Esophagus muscularis mucosa (tissue), 4 donors: ENCODE results near the gene IKZF2. TPM values are rescaled to one million over a fixed set of nuclear protein-coding genes. Genes with fewer than 3 reads are reported as not detected.
A peak's percentile ranks its signal among the peaks of the same experiment; 100 is the strongest.

ENCODE experiments used
- DNase-seq: peaks from one replicate; pipeline ENCODE4 v3.0.0-alpha.2; 2017; ENCODE audit errors: extremely low spot score
- H3K27ac ChIP-seq, 4 donors: fragments of 200-600 bp; sonication (generic); replicated peaks in 1 of 4; 1 replicate in 3 of 4; 2 replicates in 1 of 4; pipeline ENCODE4 v1.5.1; 2016 to 2019; ENCODE audit warnings: mild to moderate bottlenecking in 1 of 4
- H3K27me3 ChIP-seq, 4 donors: fragments of 200-600 bp; sonication (generic); one replicate each; pipeline versions ENCODE4 v1.5.1 to v1.6.0; 2016 to 2019
- H3K36me3 ChIP-seq, 4 donors: fragments of 200-600 bp; sonication (generic); one replicate each; pipeline ENCODE4 v1.5.1; 2016 to 2019
- H3K4me1 ChIP-seq, 4 donors: fragments of 200-600 bp; sonication (generic); one replicate each; pipeline ENCODE4 v1.5.1; 2016 to 2019
- H3K4me3 ChIP-seq, 4 donors: fragments of 200-600 bp; sonication (generic); 1 replicate in 2 of 4; 2 replicates in 2 of 4; pipeline ENCODE4 v1.5.1; 2016 to 2019; ENCODE audit warnings: mild to moderate bottlenecking in 4 of 4, moderate library complexity in 1 of 4
- H3K9me3 ChIP-seq, 4 donors: fragments of 200-600 bp; sonication (generic); 1 replicate in 3 of 4; 2 replicates in 1 of 4; pipeline ENCODE4 v1.5.1; 2016 to 2019
- CTCF ChIP-seq, 3 experiments: fragments of 200-600 bp in 2 of 3; fragments of 450-650 bp in 1 of 3; sonication (generic) in 2 of 3; IDR thresholded peaks; one replicate each; pipeline ENCODE4 v1.5.1; 2017 to 2019; ENCODE audit warnings: antibody characterized with exemption in 3 of 3, mild to moderate bottlenecking in 2 of 3, moderate library complexity in 1 of 3
- EP300 ChIP-seq: sonication (generic); formaldehyde crosslinking; IDR thresholded peaks from one replicate; pipeline ENCODE4 v1.6.1; 2017; ENCODE audit warnings: antibody characterized with exemption
- POLR2A ChIP-seq: fragments of 450-650 bp; IDR thresholded peaks from one replicate; pipeline ENCODE4 v1.6.1; 2017; ENCODE audit warnings: antibody characterized with exemption, moderate library complexity, mild to moderate bottlenecking, low read depth
- POLR2AphosphoS5 ChIP-seq, 2 donors: sonication (generic); formaldehyde crosslinking; IDR thresholded peaks; one replicate each; pipeline ENCODE4 v1.6.1; 2017; ENCODE audit warnings: antibody characterized with exemption in 2 of 2
- WGBS: methylation state at CpG from one replicate; pipeline ENCODE4 v1.1.5; 2018; 5-methylcytosine and 5-hydroxymethylcytosine counted together
- intact Hi-C: fragments of 100-400 bp; cut with DNase I; formaldehyde crosslinking; loops from one replicate; pipeline ENCODE4 v1.15.1; 2023
- total RNA-seq, 4 donors: library from RNA; depleted of rRNA; stranded (reverse); fragments of >200 nt; gene quantifications; one replicate each; pipeline versions ENCODE4 v1.1.0 to v1.2.1, GENCODE V29; 2016

The IKZF2 gene
- 10 to 100 TPM in 1 of 4 donors, 1 to 10 TPM in 3; 6.5 to 11.2 (median 8.8) TPM for total RNA-seq

GRCh38 chr2:213151437-213152064 is at the start of gene IKZF2:
TSS of gene IKZF2 (minus strand) at chr2:213151612. CDS start at chr2:213148629, 2,983 bp downstream.
- intact Hi-C loops = loop anchor here (2.0 to 5.0 kb wide), 3 partner anchors 259 to 464 kb away; no protein-coding TSS in a partner anchor
- H3K27ac ChIP-seq = peak within 1 kb of the TSS; percentile 94 to 99 (median 97)
- peaks cover 6 to 32% (median 30%) of the 10 kb centered on the region in 4 donors for H3K4me1 ChIP-seq
- 3% methylated on average over 7 of the region's 87 CpGs for WGBS
- peak; percentile 93 for DNase-seq
- no peaks in the 10 kb centered on the region for H3K27me3 ChIP-seq
- peak within 1 kb of the TSS; percentile 78 to 94 (median 88) for H3K4me3 ChIP-seq
- H3K36me3 ChIP-seq = no peaks in the 10 kb centered on the region
- TF ChIP-seq CTCF (IDR thresholded peaks at IDR 0.05) = no peak
- peak in 1 of 2 donors; percentile 55 for TF ChIP-seq POLR2AphosphoS5 (IDR thresholded peaks at IDR 0.05)
- H3K9me3 ChIP-seq = no peaks in the 10 kb centered on the region

- intact Hi-C loops = no loop called here
- no peak overlapping the region for H3K4me3 ChIP-seq
- H3K27ac ChIP-seq = no peak overlapping the region
- no peak for DNase-seq
- TF ChIP-seq POLR2AphosphoS5 (IDR thresholded peaks at IDR 0.05) (no peak), CTCF (IDR thresholded peaks at IDR 0.05) (no peak), POLR2A (no peak), EP300 (no peak)
- H3K27me3 ChIP-seq = no peaks in the 10 kb centered on the region
- H3K36me3 ChIP-seq = no peaks in the 10 kb centered on the region
- peaks cover 0 to 14% (median 5%) of the 10 kb centered on the region in 4 donors for H3K4me1 ChIP-seq
- no peaks in the 10 kb centered on the region for H3K9me3 ChIP-seq
Observed at GRCh38 chr2:213199871-213200270, 48.5 kb upstream of the IKZF2 start.

- TF ChIP-seq EP300 (no peak), POLR2AphosphoS5 (IDR thresholded peaks at IDR 0.05) (no peak), POLR2A (no peak), CTCF (IDR thresholded peaks at IDR 0.05) (no peak)
- WGBS = 50% methylated on average over 16 of the region's 16 CpGs
- H3K36me3 ChIP-seq = no peaks in the 10 kb centered on the region
- H3K4me1 ChIP-seq = peaks cover 0 to 29% (median 15%) of the 10 kb centered on the region in 4 donors
- no peaks in the 10 kb centered on the region for H3K9me3 ChIP-seq
- intact Hi-C loops = no loop called here
- H3K4me3 ChIP-seq = no peak overlapping the region
- H3K27me3 ChIP-seq = no peaks in the 10 kb centered on the region
- H3K27ac ChIP-seq = no peak overlapping the region
- no peak for DNase-seq
Observed at GRCh38 chr2:213189001-213189899, 37.8 kb upstream of the IKZF2 start.

- no peak for TF ChIP-seq CTCF (IDR thresholded peaks at IDR 0.05)
- no peak for TF ChIP-seq EP300
- TF ChIP-seq POLR2AphosphoS5 (IDR thresholded peaks at IDR 0.05) = no peak
- TF ChIP-seq POLR2A = no peak
- Histone ChIP-seq H3K4me1 (peaks cover 0 to 29% (median 15%) of the 10 kb centered on the region in 4 donors), H3K27ac (no peak overlapping the region), H3K27me3 (no peaks in the 10 kb centered on the region), H3K36me3 (no peaks in the 10 kb centered on the region), H3K9me3 (no peaks in the 10 kb centered on the region), H3K4me3 (no peak overlapping the region)
- DNase-seq = no peak
- intact Hi-C loops = no loop called here
- WGBS = 87% methylated on average over 2 of the region's 2 CpGs
Observed at GRCh38 chr2:213188533-213188867, 37.1 kb upstream of the IKZF2 start.
